Brain microvascular endothelial cell (primary cell): ENCODE measurements around the gene FAM131A.

ENCODE experiments used
- DNase-seq: peaks from one replicate; pipeline ENCODE4 v3.0.0-alpha.2; 2020
- H3K27ac ChIP-seq: fragments of 250-450 bp; sonication (Bioruptor Pico); 2 replicates; pipeline ENCODE4 v1.5.1; 2020; ENCODE audit warnings: mild to moderate bottlenecking, moderate library complexity
- H3K27me3 ChIP-seq: fragments of 250-450 bp; sonication (Bioruptor Pico); replicated peaks from 2 replicates; pipeline ENCODE4 v1.5.1; 2020; ENCODE audit warnings: mild to moderate bottlenecking
- H3K36me3 ChIP-seq: fragments of 250-450 bp; sonication (Bioruptor Pico); replicated peaks from 2 replicates; pipeline ENCODE4 v1.5.1; 2020; ENCODE audit warnings: mild to moderate bottlenecking
- H3K4me3 ChIP-seq: 2 replicates; pipeline ENCODE4 v1.5.1; 2011; ENCODE audit warnings: low read depth, mild to moderate bottlenecking, control low read depth, low read length, moderate library complexity
- CTCF ChIP-seq: IDR thresholded peaks from 2 replicates; pipeline ENCODE4 v1.5.1; 2011; ENCODE audit warnings: low read depth, mild to moderate bottlenecking, moderate library complexity, low read length, control low read depth, inconsistent platforms; ENCODE audit errors: missing control alignments
- in situ Hi-C: cut with HindIII; loops from 2 replicates; pipeline ENCODE4 v1.10.0; 2017; ENCODE audit warnings: low sequenced_read_pairs, low pct_ligation_motif_present

The FAM131A gene

GRCh38 chr3:184320104-184320445 lies 17.3 kb upstream of the FAM131A start:
- Histone ChIP-seq H3K4me3 (no peak overlapping the region), H3K36me3 (peaks cover 78% of the 10 kb centered on the region), H3K27me3 (no peaks in the 10 kb centered on the region), H3K27ac (peak overlapping the region; percentile 61)
- DNase-seq = peak; percentile 95
- in situ Hi-C loops = no loop called here
- TF ChIP-seq CTCF = no peak

GRCh38 chr3:184321666-184322065 lies 15.7 kb upstream of the FAM131A start:
- Histone ChIP-seq H3K27ac (no peak overlapping the region), H3K36me3 (peaks cover 92% of the 10 kb centered on the region), H3K27me3 (no peaks in the 10 kb centered on the region), H3K4me3 (no peak overlapping the region)
- no peak for TF ChIP-seq CTCF
- no peak for DNase-seq
- in situ Hi-C loops = no loop called here

- Histone ChIP-seq H3K27ac (no peak overlapping the region), H3K4me3 (no peak overlapping the region), H3K27me3 (no peaks in the 10 kb centered on the region), H3K36me3 (peaks cover 94% of the 10 kb centered on the region)
- no peak for TF ChIP-seq CTCF
- no peak for DNase-seq
- in situ Hi-C loops = no loop called here
Measured at GRCh38 chr3:184322731-184323487, 14.5 kb upstream of the FAM131A start.

GRCh38 chr3:184323696-184324095 lies 13.7 kb upstream of the FAM131A start:
- in situ Hi-C loops = no loop called here
- no peak for TF ChIP-seq CTCF
- no peak for DNase-seq
- Histone ChIP-seq H3K27me3 (no peaks in the 10 kb centered on the region), H3K4me3 (no peak overlapping the region), H3K27ac (no peak overlapping the region), H3K36me3 (peaks cover 97% of the 10 kb centered on the region)

GRCh38 chr3:184325269-184325668 lies 12.1 kb upstream of the FAM131A start:
- H3K27me3 ChIP-seq = no peaks in the 10 kb centered on the region
- no peak overlapping the region for H3K4me3 ChIP-seq
- H3K36me3 ChIP-seq = peaks cover 100% of the 10 kb centered on the region
- no peak for DNase-seq
- in situ Hi-C loops = no loop called here
- no peak overlapping the region for H3K27ac ChIP-seq
- no peak for TF ChIP-seq CTCF
